Endothelial cell (in vitro differentiated cells): Measurements from ENCODE around the gene TIRAP. TPM values are rescaled to one million over a fixed set of nuclear protein-coding genes. Genes with fewer than 3 reads are reported as not detected.

ENCODE experiments used
- DNase-seq: peaks from one replicate; pipeline ENCODE4 v3.0.0; 2021; ENCODE audit warnings: low spot score
- H3K27ac Mint-ChIP-seq: one replicate; pipeline ENCODE4 v1.8.0; 2021; ENCODE audit warnings: mixed read lengths, inconsistent platforms; ENCODE audit not compliant: unreplicated experiment
- H3K27me3 Mint-ChIP-seq: one replicate; pipeline ENCODE4 v1.8.0; 2021; ENCODE audit warnings: mild to moderate bottlenecking, moderate library complexity, mixed read lengths, inconsistent platforms; ENCODE audit not compliant: unreplicated experiment
- H3K36me3 Mint-ChIP-seq: one replicate; pipeline ENCODE4 v1.8.0; 2021; ENCODE audit warnings: mild to moderate bottlenecking, low read depth, mixed read lengths, inconsistent platforms; ENCODE audit not compliant: unreplicated experiment
- H3K4me1 Mint-ChIP-seq: one replicate; pipeline ENCODE4 v1.8.0; 2021; ENCODE audit warnings: mild to moderate bottlenecking, mixed read lengths, inconsistent platforms; ENCODE audit not compliant: unreplicated experiment
- H3K4me3 Mint-ChIP-seq: one replicate; pipeline ENCODE4 v1.8.0; 2021; ENCODE audit warnings: mild to moderate bottlenecking, mixed read lengths, inconsistent platforms; ENCODE audit not compliant: unreplicated experiment
- H3K9me3 Mint-ChIP-seq: one replicate; pipeline ENCODE4 v1.8.0; 2021; ENCODE audit warnings: mixed read lengths, inconsistent platforms; ENCODE audit not compliant: unreplicated experiment
- CTCF ChIP-seq: fragments of 200-600 bp; sonication (generic); IDR thresholded peaks from one replicate; pipeline ENCODE4 v1.5.0; 2021; ENCODE audit warnings: antibody characterized with exemption; ENCODE audit not compliant: unreplicated experiment
- total RNA-seq: library from RNA; stranded (reverse); fragmentation: NEBNext Ultra II Directional; extraction: Animal tissue kit (Norgen Biotek cat#: 25700); gene quantifications from one replicate; pipeline ENCODE4 v1.2.1, GENCODE V29; 2021; ENCODE audit not compliant: unreplicated experiment

Gene TIRAP
- total RNA-seq, 1 donor from 2014 or later: 12.4 TPM

DNA sequence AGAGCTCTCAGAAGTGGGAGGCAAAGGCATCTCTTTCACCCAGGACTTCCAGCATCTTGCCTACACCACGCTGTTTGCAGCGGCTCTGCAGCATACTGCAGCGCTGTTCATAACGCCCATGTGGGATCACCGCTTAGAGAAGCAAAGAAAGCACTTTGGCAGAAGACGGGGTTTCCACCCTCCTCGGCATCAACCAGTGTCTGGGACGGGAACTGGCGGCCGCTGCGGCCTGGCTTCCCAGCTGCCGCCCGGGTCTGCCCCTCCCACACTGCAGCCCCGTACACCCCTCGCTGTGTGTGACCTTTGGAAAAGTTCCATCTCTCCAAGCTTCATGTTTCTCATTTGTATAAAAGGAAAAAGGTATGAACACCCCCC is 545 bp upstream of the TIRAP start:
- no peak for TF ChIP-seq CTCF
- Mint-ChIP-seq H3K9me3 (no peaks in the 10 kb centered on the region), H3K27ac (peak overlapping the region; percentile 59), H3K4me3 (peak overlapping the region; percentile 89), H3K27me3 (peaks cover 23% of the 10 kb centered on the region), H3K36me3 (peaks cover 28% of the 10 kb centered on the region), H3K4me1 (peaks cover 40% of the 10 kb centered on the region)
- DNase-seq: peak; percentile 42

DNA sequence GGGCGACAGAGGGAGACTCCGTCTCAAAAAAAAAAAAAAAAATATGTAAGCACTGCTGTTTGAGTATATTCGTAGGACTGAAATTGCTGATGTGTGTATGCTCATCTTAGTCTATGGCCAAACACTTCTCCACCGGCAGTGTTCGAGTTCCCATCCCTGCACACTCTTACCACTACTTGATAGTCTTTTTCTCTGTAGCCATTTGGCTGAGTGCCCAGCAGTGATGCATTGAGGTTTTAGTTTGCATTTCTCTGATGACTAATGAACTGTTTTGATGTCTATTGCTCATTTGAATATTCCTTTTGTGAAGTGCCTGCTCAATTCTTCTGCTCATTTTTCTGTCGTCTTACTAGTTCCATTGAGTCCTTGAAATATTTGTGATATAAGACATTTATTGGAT is 1.9 kb downstream of the TIRAP start:
- Mint-ChIP-seq H3K4me3 (no peak overlapping the region), H3K9me3 (no peaks in the 10 kb centered on the region), H3K27me3 (peaks cover 16% of the 10 kb centered on the region), H3K27ac (no peak overlapping the region), H3K4me1 (peaks cover 34% of the 10 kb centered on the region), H3K36me3 (peaks cover 11% of the 10 kb centered on the region)
- DNase-seq: no peak
- no peak for TF ChIP-seq CTCF

DNA sequence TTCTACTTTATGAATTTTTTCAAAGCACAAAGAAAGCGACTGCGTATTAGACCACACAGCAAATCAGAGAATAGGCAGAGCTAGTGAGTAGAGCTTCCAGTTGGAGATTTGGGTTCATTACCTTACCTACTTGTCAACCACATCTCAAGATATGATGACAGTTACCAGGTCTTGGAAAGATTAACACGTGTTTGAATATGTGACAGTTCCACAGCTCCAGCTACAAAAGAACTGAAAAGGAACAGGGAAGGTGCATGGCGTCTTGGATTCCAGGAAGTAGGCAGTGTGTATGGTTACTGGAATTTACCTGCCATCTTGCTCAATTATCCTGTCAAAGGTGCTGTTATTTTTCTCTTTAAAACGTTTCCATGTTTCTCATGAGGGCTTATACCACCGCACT is 5.3 kb downstream of the TIRAP start:
- Mint-ChIP-seq H3K27ac (no peak overlapping the region), H3K9me3 (no peaks in the 10 kb centered on the region), H3K4me3 (no peak overlapping the region), H3K27me3 (peaks cover 7% of the 10 kb centered on the region), H3K4me1 (peaks cover 6% of the 10 kb centered on the region), H3K36me3 (peaks cover 29% of the 10 kb centered on the region)
- no peak for DNase-seq
- no peak for TF ChIP-seq CTCF

GRCh38 chr11:126290887-126291286 is 8.0 kb downstream of the TIRAP start:
- Mint-ChIP-seq H3K4me3 (no peak overlapping the region), H3K27ac (no peak overlapping the region), H3K9me3 (no peaks in the 10 kb centered on the region), H3K4me1 (no peaks in the 10 kb centered on the region), H3K27me3 (peaks cover 2% of the 10 kb centered on the region), H3K36me3 (peaks cover 31% of the 10 kb centered on the region)
- no peak for DNase-seq
- TF ChIP-seq CTCF: no peak

DNA sequence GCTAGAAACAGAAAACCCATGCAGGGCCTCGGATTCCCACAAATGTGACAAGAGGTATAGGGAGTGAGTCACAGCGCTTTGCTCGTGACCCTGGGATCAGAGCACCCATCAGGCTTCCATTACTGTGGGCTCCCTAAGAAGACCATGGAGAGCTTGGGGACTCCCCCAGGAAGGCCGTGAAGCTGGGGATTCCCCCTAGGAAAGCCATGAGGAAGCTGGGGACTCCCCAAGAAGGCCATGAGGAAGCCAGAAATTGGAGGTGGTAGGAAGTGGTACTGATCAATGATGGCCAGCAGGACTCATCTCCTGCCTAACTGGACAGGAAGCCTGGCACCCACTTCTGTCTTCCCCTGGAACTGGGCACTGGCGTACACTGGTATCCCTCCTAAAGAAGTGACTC is 10.8 kb downstream of the TIRAP start:
- no peak overlapping the region for H3K4me3 Mint-ChIP-seq
- no peak for DNase-seq
- TF ChIP-seq CTCF: no peak
- H3K27ac Mint-ChIP-seq: peak overlapping the region; percentile 24
- H3K36me3 Mint-ChIP-seq: peaks cover 28% of the 10 kb centered on the region
- no peaks in the 10 kb centered on the region for H3K9me3 Mint-ChIP-seq
- peaks cover 2% of the 10 kb centered on the region for H3K27me3 Mint-ChIP-seq
- no peaks in the 10 kb centered on the region for H3K4me1 Mint-ChIP-seq
